Aorta (tissue), 5 donors: Measurements from ENCODE around the gene FAM200B. TPM values are rescaled to one million over a fixed set of nuclear protein-coding genes. Genes with fewer than 3 reads are reported as not detected.

ENCODE experiments used
- ATAC-seq: fragments of 200-7000 bp; cut with Tn5 transposase; one replicate; pipeline ENCODE4 v1.9.1; 2022; ENCODE audit warnings: moderate library complexity; ENCODE audit not compliant: low FRiP score
- DNase-seq, 2 donors: peaks; one replicate each; pipeline ENCODE4 v3.0.0-alpha.2; 2020
- H3K27ac ChIP-seq, 2 donors: one replicate each; pipeline ENCODE4 v1.5.1; 2013; ENCODE audit warnings: low read length in 2 of 2, mild to moderate bottlenecking in 2 of 2, moderate library complexity in 2 of 2, control low read depth in 1 of 2, inconsistent platforms in 1 of 2, low read depth in 1 of 2
- H3K27me3 ChIP-seq, 2 donors: one replicate each; pipeline ENCODE4 v1.6.1; 2013; ENCODE audit warnings: control low read depth in 1 of 2, low read length in 1 of 2, mild to moderate bottlenecking in 1 of 2, moderate library complexity in 1 of 2; ENCODE audit not compliant: insufficient read depth in 2 of 2, control insufficient read depth in 1 of 2
- H3K36me3 ChIP-seq, 2 donors: one replicate each; pipeline ENCODE4 v1.6.1; 2013; ENCODE audit warnings: control low read depth in 1 of 2, low read length in 1 of 2, mild to moderate bottlenecking in 1 of 2; ENCODE audit not compliant: insufficient read depth in 2 of 2, control insufficient read depth in 1 of 2
- H3K4me1 ChIP-seq, 2 donors: one replicate each; pipeline ENCODE4 v1.6.1; 2013; ENCODE audit warnings: low read length in 2 of 2, control low read depth in 1 of 2, mild to moderate bottlenecking in 1 of 2, moderate library complexity in 1 of 2; ENCODE audit not compliant: insufficient read depth in 2 of 2, control insufficient read depth in 1 of 2
- H3K4me3 ChIP-seq, 2 donors: one replicate each; pipeline ENCODE4 v1.5.1; 2013; ENCODE audit warnings: low read length in 2 of 2, control low read depth in 1 of 2, mild to moderate bottlenecking in 1 of 2
- H3K9me3 ChIP-seq: one replicate; pipeline ENCODE4 v1.6.1; 2013; ENCODE audit warnings: mild to moderate bottlenecking, low read length; ENCODE audit not compliant: control insufficient read depth
- WGBS, 2 donors: extraction: QIAGEN DNeasy Blood & Tissue Kit; methylation state at CpG; one replicate each; pipeline ENCODE4 v1.1.7; 2013; 5-methylcytosine and 5-hydroxymethylcytosine counted together
- intact Hi-C, 2 donors: fragments of 100-400 bp; cut with DNase I; formaldehyde crosslinking; loops; one replicate each; pipeline versions ENCODE4 v1.14.2 to v1.15.0; 2022
- polyA plus RNA-seq, 2 donors: library from polyadenylated mRNA; stranded (reverse); fragments of 200-250 nt; gene quantifications; one replicate each; pipeline ENCODE4 v1.2.3, GENCODE V29; 2013
- total RNA-seq, 2 donors: library from RNA; stranded (reverse); fragmentation: NEBNext Ultra II Directional; extraction: Animal tissue kit (Norgen Biotek cat#: 25700); gene quantifications; one replicate each; pipeline ENCODE4 v1.2.1, GENCODE V29; 2021
- donor health status: healthy with polysubstance abuse.
- donor health status: Bipolar disorder and iron deficiency.
- donor health status: DM: no; HTN: no; CAD: no.
- donor health status: DM: no; HTN: no; CAD: no.
- donor health status: DM: yes; HTN: yes; CAD: no.

FAM200B gene
- total and polyA plus RNA-seq, 4 donors: 23.0 to 116 (median 38.9) TPM

DNA sequence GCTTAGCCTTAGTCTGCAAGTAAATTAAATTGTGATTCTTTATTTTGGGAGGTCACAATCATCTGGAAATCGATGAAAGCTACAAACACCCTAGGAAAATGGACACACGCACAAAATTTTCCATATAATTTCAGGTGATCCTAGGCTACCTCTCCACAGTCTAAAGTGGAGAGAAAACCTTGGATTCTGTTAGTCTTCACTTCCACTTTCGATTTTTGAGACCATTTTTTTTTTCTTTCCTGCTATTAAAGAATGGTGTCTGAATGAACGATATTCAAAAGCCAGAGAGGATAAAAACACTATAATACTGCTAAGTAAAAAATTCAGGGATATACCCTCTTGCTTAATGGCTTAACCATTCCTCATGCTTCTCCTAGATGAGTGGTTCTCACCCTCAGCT is 28.2 kb upstream of the FAM200B start:
- 22 to 28% methylated on average over 4 of the region's 4 CpGs for WGBS, 2 donors
- H3K27me3 ChIP-seq: no peaks in the 10 kb centered on the region
- no peaks in the 10 kb centered on the region for H3K9me3 ChIP-seq
- peak overlapping the region in 1 of 2 donors; percentile 90 for H3K27ac ChIP-seq
- no peaks in the 10 kb centered on the region for H3K36me3 ChIP-seq
- H3K4me3 ChIP-seq: peak overlapping the region; percentile 89 to 93
- DNase-seq (no peak), ATAC-seq (no peak)
- peaks cover 0 to 6% of the 10 kb centered on the region in 2 donors for H3K4me1 ChIP-seq
- intact Hi-C loops: loop anchor here in 1 of 2 donors (5.0 kb wide), 1 partner anchor 176 kb away; no protein-coding TSS in a partner anchor

- 0 to 1% methylated on average over 7 of the region's 7 CpGs for WGBS, 2 donors
- no peak for ATAC-seq
- H3K4me1 ChIP-seq: peaks cover 0 to 6% of the 10 kb centered on the region in 2 donors
These were observed 27.6 kb upstream of the FAM200B start for GRCh38 chr4:15653864-15654592.

DNA sequence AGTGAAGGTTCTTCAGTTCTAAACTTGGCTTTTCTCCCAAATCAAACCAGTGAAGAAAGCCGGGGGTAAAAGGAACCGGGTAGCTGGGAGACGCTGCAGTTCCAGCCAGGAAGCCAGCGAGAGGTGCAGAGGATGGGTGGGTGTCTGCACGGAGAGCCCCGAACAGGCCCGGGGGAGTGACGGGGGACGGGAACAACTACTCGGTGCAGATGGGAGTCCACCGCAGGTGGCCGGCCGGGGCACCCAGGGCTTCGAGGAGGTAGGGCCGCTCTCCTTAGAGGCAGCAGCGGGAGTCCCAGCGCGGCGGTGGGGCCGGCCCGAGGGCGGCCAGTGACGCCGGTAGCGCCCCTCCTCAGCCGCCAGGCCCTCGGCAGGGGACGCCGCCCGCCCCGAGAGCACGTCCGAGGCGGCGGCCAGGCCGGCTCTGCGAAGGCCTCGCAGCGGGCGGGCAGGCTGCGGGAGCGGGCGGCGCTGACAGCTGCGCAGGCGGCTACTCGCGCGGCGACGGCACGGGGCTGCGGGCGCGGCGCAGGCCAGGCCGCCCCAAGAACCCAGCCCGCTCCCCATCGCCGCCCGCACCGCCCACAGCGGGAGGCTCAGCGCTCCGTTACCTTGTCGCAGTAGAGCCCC is 26.9 kb upstream of the FAM200B start:
- Histone ChIP-seq H3K4me3 (peak overlapping the region; percentile 89 to 93), H3K27ac (peak overlapping the region; percentile 96 to 97), H3K4me1 (peaks cover 0 to 6% of the 10 kb centered on the region in 2 donors), H3K9me3 (no peaks in the 10 kb centered on the region), H3K27me3 (no peaks in the 10 kb centered on the region), H3K36me3 (no peaks in the 10 kb centered on the region)
- WGBS, 2 donors: 0% methylated on average over 59 to 66 of the region's 66 CpGs
- ATAC-seq: peak; percentile 63
- DNase-seq: peak; percentile 71 to 84
- intact Hi-C loops: loop anchor here in 1 of 2 donors (5.0 kb wide), 1 partner anchor 177 kb away; no protein-coding TSS in a partner anchor

More at GRCh38 chr4:15653864-15654592, 27.6 kb upstream of the FAM200B start:
- no peak for DNase-seq
- H3K4me3 ChIP-seq: peak overlapping the region; percentile 89 to 93
- no peaks in the 10 kb centered on the region for H3K9me3 ChIP-seq
- H3K27me3 ChIP-seq: no peaks in the 10 kb centered on the region
- no peaks in the 10 kb centered on the region for H3K36me3 ChIP-seq
- intact Hi-C loops: loop anchor here in 1 of 2 donors (5.0 kb wide), 1 partner anchor 177 kb away; no protein-coding TSS in a partner anchor
- peak overlapping the region; percentile 96 to 97 for H3K27ac ChIP-seq

DNA sequence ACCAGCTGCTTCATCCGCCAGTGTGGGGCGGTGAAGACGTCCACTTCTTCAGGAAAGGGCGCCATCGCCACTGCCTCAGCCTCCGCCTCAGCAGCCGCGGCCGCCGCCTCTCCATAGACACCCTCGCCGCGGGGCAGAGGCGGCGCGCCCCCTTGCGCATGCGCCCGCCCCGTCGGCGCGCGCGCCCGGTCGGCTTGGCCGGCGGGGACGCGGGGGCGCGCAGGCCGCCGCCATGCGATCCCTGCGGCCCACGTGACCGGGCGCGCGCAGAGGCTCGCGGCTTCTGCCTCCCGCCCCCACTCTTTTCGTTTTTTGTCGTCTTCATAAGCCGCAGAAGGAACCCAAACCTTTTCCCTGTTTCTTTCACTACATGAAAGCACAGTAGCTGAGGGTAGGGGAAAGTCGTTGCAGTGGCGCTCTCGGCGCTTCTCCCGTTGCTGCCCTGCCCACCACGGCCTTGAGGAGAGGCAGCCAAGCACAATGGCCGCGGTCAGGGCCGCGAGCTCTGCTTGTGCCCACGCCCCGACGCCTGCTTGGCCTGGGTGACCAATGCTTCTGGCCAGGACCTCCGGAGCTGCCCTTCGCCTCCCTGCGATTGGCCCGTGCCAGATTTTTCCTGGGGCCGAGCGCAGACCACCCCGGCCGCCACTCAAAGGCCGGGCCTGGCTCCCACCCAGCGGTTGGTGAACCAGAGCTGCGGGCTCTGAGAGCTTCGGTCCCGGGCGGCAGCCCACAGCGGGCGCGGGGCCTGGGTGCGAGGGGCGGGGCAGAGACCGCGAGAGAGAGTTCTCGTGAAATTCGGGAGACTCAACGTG is 26.2 kb upstream of the FAM200B start, which contains the start of gene FBXL5:
Gene FBXL5 (minus strand): TSS at position 135 of the 815 bp plus-strand sequence. CDS start 70 bp downstream, at position 65.
- ATAC-seq (peak; percentile 94), DNase-seq (peak; percentile 86 to 92)
- peaks cover 0 to 6% of the 10 kb centered on the region in 2 donors for H3K4me1 ChIP-seq
- WGBS, 2 donors: 0 to 1% methylated on average over 84 to 85 of the region's 85 CpGs
- intact Hi-C loops: loop anchor here in 1 of 2 donors (2.0 kb wide), 1 partner anchor 25 kb away; the partner anchor contains the start of gene FAM200B
- peak within 1 kb of the TSS; percentile 89 to 93 for H3K4me3 ChIP-seq
- H3K9me3 ChIP-seq: no peaks in the 10 kb centered on the region
- H3K27me3 ChIP-seq: no peaks in the 10 kb centered on the region
- H3K36me3 ChIP-seq: no peaks in the 10 kb centered on the region
- peak within 1 kb of the TSS; percentile 96 to 100 for H3K27ac ChIP-seq

DNA sequence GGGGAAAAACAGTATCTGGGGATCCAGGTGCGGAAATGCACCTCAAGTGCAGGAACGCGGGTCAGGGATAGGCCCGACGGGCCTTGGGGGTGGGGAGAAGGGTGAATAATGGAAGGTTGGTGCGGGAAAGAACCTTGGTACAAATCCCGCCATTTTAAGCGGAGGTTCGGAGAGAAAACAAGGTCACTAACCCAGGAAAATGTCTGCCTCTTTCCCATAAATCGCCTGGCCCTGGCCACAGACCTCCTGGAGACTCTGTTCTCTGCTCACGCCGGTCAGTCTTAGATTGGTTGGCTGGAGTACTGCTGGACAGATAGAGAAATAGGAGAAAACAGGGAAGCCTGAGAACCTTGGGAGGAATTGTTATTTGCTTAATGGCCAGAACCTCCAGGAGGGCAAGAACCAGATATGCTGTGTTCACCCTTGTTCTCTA is 25.6 kb upstream of the FAM200B start:
- Histone ChIP-seq H3K9me3 (no peaks in the 10 kb centered on the region), H3K36me3 (no peaks in the 10 kb centered on the region), H3K27me3 (no peaks in the 10 kb centered on the region), H3K4me3 (peak overlapping the region; percentile 75 to 93), H3K27ac (peak overlapping the region; percentile 89 to 100), H3K4me1 (peaks cover 0 to 6% of the 10 kb centered on the region in 2 donors)
- 33 to 39% methylated on average over 12 of the region's 12 CpGs for WGBS, 2 donors
- intact Hi-C loops: loop anchor here in 1 of 2 donors (2.0 kb wide), 1 partner anchor 25 kb away; the partner anchor contains the start of gene FAM200B
- ATAC-seq (peak; percentile 28), DNase-seq (peak in 1 of 2 donors; percentile 53)

- Histone ChIP-seq H3K36me3 (no peaks in the 10 kb centered on the region), H3K27ac (no peak overlapping the region), H3K4me1 (peaks cover 0 to 3% of the 10 kb centered on the region in 2 donors), H3K27me3 (no peaks in the 10 kb centered on the region), H3K4me3 (no peak overlapping the region), H3K9me3 (no peaks in the 10 kb centered on the region)
- intact Hi-C loops: loop anchor here in 1 of 2 donors (2.0 kb wide), 1 partner anchor 23 kb away; the partner anchor contains the start of gene FAM200B
- ATAC-seq (no peak), DNase-seq (no peak)
These were observed 24.3 kb upstream of the FAM200B start for GRCh38 chr4:15657366-15657765.

GRCh38 chr4:15658136-15658770 is 23.4 kb upstream of the FAM200B start:
- H3K36me3 ChIP-seq: no peaks in the 10 kb centered on the region
- ATAC-seq (no peak), DNase-seq (no peak)
- no peaks in the 10 kb centered on the region for H3K27me3 ChIP-seq
- no peak overlapping the region for H3K4me3 ChIP-seq
- WGBS, 2 donors: 55% methylated on average over 4 of the region's 4 CpGs
- no peak overlapping the region for H3K27ac ChIP-seq
- H3K9me3 ChIP-seq: no peaks in the 10 kb centered on the region
- intact Hi-C loops: no loop called here
- H3K4me1 ChIP-seq: peaks cover 0 to 3% of the 10 kb centered on the region in 2 donors

DNA sequence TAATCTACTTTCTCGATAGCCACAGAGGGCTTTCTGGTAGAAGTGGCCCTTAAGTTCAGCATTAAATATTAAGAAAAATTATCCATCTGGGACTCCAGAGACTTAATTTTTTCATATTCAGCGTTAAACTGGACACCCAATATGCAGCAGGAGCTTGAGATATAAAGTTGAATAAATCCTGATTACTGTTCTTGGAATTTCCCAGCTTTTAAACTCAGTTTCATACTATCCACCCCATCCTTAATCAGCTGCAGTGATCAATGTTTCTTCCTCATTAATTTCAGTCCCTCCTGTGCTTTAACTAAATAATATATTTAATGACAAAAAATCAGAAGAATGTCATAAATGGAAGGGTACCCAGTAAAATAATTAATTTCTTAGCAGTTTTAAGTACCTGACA is 22.8 kb upstream of the FAM200B start:
- ATAC-seq (no peak), DNase-seq (no peak)
- Histone ChIP-seq H3K9me3 (no peaks in the 10 kb centered on the region), H3K4me3 (no peak overlapping the region), H3K36me3 (no peaks in the 10 kb centered on the region), H3K27ac (no peak overlapping the region), H3K27me3 (no peaks in the 10 kb centered on the region), H3K4me1 (peaks cover 0 to under 1% of the 10 kb centered on the region in 2 donors)
- WGBS, 2 donors: 84 to 88% methylated on average over 2 of the region's 2 CpGs
- intact Hi-C loops: no loop called here
